Measurements from ENCODE around the gene KIAA1671.

The KIAA1671 gene

DNA sequence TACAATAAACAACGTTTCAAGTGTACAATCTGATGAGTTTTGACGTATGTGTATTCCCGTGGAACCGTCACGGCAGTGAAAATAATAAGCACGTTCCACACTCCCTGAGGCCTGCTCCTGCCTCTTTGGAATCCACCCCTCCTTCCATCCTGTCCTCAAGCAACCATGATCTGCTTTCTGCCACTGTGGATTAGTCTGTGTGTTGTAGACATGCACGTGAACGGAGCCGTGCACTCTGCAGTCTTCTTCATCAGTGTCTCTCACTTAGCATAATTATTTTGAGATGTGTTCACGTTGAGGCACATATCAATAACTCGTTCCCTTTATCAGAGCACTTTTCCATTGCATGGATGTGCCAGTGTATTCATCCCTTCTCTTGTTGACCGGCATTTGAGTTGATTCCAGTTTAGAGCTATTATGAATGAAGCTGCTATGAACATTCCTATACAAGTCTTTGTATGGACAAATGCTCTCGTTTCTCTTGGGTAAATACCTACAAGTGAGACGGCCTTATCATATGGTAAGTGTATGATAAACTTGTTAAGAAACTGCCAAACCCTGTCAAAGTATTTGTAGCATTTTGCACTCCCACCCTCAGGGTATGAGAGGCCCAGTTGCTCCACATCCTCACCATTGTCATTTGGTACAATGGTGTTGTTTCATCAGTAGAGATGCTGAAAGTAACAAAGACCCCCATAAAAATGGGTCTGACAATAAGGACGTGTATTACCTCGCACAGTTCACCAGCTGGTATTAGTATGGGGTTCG lies 144.3 kb downstream of the KIAA1671 start:
- in situ Hi-C loops (cut with MboI; ENCODE audit: low sequenced_read_pairs, unreplicated experiment) = no loop called here
- DNase-seq (ENCODE audit: low spot score) = no peak
- TF ChIP-seq, protein P1, sequence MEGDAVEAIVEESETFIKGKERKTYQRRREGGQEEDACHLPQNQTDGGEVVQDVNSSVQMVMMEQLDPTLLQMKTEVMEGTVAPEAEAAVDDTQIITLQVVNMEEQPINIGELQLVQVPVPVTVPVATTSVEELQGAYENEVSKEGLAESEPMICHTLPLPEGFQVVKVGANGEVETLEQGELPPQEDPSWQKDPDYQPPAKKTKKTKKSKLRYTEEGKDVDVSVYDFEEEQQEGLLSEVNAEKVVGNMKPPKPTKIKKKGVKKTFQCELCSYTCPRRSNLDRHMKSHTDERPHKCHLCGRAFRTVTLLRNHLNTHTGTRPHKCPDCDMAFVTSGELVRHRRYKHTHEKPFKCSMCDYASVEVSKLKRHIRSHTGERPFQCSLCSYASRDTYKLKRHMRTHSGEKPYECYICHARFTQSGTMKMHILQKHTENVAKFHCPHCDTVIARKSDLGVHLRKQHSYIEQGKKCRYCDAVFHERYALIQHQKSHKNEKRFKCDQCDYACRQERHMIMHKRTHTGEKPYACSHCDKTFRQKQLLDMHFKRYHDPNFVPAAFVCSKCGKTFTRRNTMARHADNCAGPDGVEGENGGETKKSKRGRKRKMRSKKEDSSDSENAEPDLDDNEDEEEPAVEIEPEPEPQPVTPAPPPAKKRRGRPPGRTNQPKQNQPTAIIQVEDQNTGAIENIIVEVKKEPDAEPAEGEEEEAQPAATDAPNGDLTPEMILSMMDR (IDR thresholded peaks at IDR 0.05; ENCODE audit: borderline replicate concordance, control extremely low read depth, extremely low read depth, insufficient read depth, missing control alignments) = no peak

DNA sequence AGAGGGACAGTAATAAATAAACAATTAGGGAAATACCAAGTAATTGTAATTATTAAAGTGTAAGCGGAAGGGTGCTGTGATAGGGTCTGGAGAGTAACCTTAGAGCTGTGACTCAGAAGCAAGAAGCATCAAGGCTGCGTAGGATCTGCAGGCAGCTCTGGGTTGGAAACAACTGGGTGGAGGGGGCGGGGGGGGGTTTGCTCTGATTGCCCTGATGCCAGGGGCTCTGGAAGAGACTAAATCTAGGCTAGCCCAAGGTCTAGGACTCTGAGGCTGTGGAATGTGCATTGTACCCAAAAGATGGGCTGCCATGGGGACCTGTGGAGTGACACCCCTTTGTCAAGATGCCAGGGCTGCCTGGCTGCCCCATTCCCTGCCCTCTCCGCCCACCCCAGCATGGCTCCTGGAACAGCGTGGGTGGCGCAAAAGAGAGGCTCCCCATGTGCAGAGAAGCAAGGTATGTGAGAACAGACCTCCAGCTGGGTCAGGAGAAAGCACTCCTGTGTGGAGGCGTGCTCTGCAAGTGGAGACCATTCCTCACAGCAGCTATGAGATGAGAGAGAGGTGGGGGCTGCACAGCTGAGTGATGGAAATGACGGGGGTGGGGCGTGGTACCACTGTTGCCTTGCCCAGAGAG lies 146.0 kb downstream of the KIAA1671 start:
- no peak for DNase-seq (ENCODE audit: low spot score)
- in situ Hi-C loops (cut with MboI; ENCODE audit: low sequenced_read_pairs, unreplicated experiment) = no loop called here
- TF ChIP-seq, protein P1 (IDR thresholded peaks at IDR 0.05; ENCODE audit: borderline replicate concordance, control extremely low read depth, extremely low read depth, insufficient read depth, missing control alignments) = no peak

DNA sequence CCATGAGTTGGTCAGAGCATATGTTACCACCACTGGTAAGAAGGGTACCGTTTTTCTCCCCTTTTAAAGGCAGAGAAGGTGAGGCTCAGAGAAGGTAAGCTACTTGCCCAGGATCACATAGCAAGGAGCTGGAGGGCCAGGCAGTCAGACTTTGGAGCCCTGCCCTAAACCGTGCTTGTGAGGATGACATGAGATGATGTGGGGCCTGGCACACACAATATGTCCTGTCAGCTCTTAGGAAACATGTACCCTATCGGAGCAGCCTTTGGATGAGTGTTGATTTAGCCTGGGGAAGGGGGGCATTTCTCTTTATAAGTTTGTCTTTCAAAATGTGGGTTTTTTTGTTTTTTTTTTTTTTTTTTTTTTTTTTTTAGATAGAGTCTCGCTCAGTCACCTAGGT lies 146.7 kb downstream of the KIAA1671 start:
- DNase-seq (ENCODE audit: low spot score) = no peak
- TF ChIP-seq, protein P1 (IDR thresholded peaks at IDR 0.05; ENCODE audit: borderline replicate concordance, control extremely low read depth, extremely low read depth, insufficient read depth, missing control alignments) = no peak
- in situ Hi-C loops (cut with MboI; ENCODE audit: low sequenced_read_pairs, unreplicated experiment) = no loop called here

DNA sequence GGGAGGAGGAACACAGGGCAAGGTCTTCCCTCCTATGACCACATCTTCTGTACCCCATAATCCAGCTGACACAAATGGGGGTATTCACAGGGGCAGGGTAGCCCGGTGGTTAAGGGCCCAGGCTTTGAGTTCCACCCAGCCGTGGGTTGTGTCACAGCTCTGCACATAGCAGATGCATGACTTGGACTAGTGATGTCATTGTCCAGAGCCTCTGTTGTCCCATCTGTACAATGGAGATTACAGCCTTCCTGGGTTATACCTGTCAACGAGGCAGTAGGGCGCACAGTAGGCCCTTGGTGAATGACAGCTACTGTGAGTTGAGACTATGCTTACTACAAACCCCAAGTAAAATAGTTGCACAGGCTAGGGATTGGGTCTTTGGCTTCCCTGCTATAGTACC lies 147.9 kb downstream of the KIAA1671 start:
- DNase-seq (ENCODE audit: low spot score) = no peak
- in situ Hi-C loops (cut with MboI; ENCODE audit: low sequenced_read_pairs, unreplicated experiment) = no loop called here
- TF ChIP-seq, protein P1 (IDR thresholded peaks at IDR 0.05; ENCODE audit: borderline replicate concordance, control extremely low read depth, extremely low read depth, insufficient read depth, missing control alignments) = no peak

DNA sequence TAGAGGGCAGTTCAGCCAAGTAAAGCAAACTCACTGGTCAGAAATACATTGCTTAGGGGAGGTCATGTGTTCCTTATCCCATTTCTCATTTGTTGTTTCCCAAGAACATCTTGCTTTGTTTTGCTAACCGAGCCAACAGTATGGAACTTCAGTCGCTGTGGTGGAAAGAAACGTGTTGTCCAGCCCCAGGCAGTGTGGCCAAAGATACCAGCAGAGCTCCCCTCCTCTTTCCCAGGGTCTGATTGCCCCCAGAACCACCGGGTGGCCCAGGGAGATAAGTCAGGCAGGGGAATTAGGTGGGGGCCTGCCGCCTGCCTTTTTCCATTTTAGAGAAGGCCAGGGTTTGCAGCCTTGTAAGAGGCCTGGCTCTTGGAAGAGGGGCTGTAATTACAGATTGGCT lies 148.4 kb downstream of the KIAA1671 start:
- in situ Hi-C loops (cut with MboI; ENCODE audit: low sequenced_read_pairs, unreplicated experiment) = no loop called here
- DNase-seq (ENCODE audit: low spot score) = no peak
- TF ChIP-seq, protein P1 (IDR thresholded peaks at IDR 0.05; ENCODE audit: borderline replicate concordance, control extremely low read depth, extremely low read depth, insufficient read depth, missing control alignments) = no peak

DNA sequence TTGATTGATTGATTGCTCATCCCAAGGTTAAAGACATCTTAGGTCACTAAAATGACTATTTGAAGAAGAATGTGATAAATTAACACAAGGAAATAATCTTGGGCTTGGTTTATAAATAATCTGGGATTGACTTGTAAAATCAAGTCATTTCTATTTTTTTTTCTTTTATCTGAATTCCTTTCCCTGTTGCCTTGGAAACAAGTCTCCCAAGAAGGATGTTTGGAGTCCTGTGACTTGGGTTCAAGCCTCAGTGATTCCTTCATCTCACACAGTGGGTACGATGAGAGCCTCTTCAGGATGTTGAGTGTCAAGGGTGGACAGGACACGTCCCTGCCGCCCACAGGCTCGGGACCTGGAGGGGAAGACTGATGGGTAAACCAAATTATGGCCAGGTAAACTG lies 149.0 kb downstream of the KIAA1671 start:
- no peak for DNase-seq (ENCODE audit: low spot score)
- TF ChIP-seq, protein P1 (IDR thresholded peaks at IDR 0.05; ENCODE audit: borderline replicate concordance, control extremely low read depth, extremely low read depth, insufficient read depth, missing control alignments) = no peak

More for the DNA sequence above, 149.0 kb downstream of the KIAA1671 start:
- in situ Hi-C loops (cut with MboI; ENCODE audit: low sequenced_read_pairs, unreplicated experiment) = no loop called here

Measured in GM13976 (cell line).